Left colon (tissue), 2 donors: Measurements from ENCODE around the gene P2RY8. TPM values are rescaled to one million over a fixed set of nuclear protein-coding genes. Genes with fewer than 3 reads are reported as not detected.
"Not testable (repeated sequence)": the region's sequence is repeated elsewhere in the genome, so short reads cannot be mapped to it uniquely, and the experiment has no call there.

Experiments used
- ATAC-seq: fragments of 200-7000 bp; cut with Tn5 transposase; one replicate; pipeline ENCODE4 v1.9.1; 2020; ENCODE audit warnings: mild to moderate bottlenecking, moderate library complexity
- DNase-seq, 2 donors: peaks; one replicate each; pipeline ENCODE4 v3.0.0-alpha.2; 2020
- intact Hi-C, 2 donors: fragments of 100-400 bp; cut with DNase I in 1 of 2; cut with micrococcal nuclease in 1 of 2; formaldehyde crosslinking; loops; one replicate each; pipeline versions ENCODE4 v1.11.2 to v1.14.0; 2022; cut with DNase I, micrococcal nuclease
- long read RNA-seq: library from polyadenylated mRNA; unstranded; transcript quantifications from one replicate; pipeline ENCODE4 v2.0.0, GENCODE V29; 2021
- total RNA-seq, 2 donors: library from RNA; stranded (reverse); fragmentation: NEBNext Ultra II Directional; extraction: Animal tissue kit (Norgen Biotek cat#: 25700); gene quantifications; one replicate each; pipeline ENCODE4 v1.2.1, GENCODE V29; 2021
- donor health status: DM: no; HTN: no; CAD: no.
- donor health status: DM: yes; HTN: yes; CAD: no.

The P2RY8 gene, protein sequence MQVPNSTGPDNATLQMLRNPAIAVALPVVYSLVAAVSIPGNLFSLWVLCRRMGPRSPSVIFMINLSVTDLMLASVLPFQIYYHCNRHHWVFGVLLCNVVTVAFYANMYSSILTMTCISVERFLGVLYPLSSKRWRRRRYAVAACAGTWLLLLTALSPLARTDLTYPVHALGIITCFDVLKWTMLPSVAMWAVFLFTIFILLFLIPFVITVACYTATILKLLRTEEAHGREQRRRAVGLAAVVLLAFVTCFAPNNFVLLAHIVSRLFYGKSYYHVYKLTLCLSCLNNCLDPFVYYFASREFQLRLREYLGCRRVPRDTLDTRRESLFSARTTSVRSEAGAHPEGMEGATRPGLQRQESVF
- 1 to 10 TPM in 1 of 2 donors, under 1 TPM in 1; 0.43 to 2.1 TPM for total RNA-seq
- long read RNA-seq, partial matches to known transcripts = 0 of 3 reads
- long read RNA-seq, other reads (novel, unspliced or antisense) = 3 of 3 reads

DNA sequence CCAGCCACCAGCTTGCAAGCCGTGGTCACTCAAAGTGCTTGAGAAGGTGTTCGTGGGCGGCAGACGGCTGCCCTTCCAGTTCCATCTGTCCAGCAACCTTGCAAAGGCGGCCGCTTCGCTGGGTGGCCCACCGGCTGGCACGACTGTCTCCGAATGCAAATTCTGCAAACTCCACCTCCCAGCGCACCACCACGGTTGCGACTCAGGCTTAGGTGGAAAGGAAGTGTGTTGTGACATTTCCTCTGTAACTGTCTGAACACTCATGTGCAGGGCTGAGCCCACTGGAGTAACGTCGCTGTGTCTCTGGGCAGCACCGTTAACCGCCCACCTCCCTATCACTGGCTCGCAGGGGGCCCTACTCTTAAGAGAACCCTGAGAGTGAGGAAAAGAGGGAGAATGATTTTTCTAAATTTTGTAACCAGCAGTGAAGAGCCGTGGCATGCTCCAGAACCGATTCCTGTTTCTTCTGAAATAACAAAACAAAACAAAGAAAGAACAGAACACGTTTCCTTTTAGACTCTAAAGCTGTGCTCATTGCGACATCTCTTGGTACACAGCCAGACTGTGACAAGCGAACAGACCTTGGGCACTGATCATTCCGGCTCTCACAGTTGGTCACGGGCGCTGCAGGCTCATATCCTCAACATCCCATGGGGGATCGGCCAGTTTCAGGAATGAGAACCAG, at the start of gene P2RY8:
TSS of gene P2RY8 (minus strand) at position 155 of the 685 bp plus-strand sequence. CDS start 70,627 bp downstream, outside the sequence.
- ATAC-seq = peak; percentile 39

DNA sequence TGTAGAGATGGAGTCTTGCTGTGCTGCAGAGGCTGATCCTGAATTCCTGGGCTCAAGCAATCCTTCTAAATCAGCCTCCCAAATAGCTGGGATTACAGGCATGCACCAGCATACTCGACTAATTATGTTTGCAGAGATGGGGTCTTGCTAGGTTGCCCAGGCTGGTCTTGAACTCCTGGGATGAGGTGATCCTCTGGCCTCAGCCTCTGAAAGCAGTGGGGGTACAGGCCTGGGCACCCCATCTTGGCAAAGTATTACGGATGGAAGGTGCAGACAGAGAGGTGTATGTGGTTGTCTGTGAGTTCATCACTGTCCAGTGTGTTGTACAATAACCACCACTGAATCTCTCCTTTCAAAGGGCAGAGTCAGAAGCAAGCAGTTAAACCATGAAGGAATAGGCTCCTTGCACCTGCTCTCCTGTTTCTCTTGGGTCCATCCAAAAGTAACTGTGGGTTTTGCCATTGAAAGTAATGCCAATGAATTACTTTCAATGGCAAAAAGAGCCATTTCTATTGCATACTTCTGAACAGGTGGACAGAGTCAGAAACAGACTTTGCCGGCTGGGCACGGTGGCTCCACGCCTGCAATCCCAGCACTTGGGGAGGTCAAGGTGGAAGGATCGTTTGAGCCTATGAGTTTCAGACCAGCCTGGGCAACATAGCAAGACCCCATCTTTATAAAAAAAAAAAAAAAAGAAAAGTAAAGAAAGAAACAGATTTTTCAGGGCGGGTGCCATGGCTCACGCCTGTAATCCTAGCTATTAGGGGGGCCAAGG, 47.4 kb upstream of the P2RY8 start:
- ATAC-seq (no peak), DNase-seq (no peak)
- intact Hi-C loops = no loop called here

More for the DNA sequence above, at the start of gene P2RY8:
- DNase-seq = peak; percentile 58 to 66
- intact Hi-C loops = no loop called here

DNA sequence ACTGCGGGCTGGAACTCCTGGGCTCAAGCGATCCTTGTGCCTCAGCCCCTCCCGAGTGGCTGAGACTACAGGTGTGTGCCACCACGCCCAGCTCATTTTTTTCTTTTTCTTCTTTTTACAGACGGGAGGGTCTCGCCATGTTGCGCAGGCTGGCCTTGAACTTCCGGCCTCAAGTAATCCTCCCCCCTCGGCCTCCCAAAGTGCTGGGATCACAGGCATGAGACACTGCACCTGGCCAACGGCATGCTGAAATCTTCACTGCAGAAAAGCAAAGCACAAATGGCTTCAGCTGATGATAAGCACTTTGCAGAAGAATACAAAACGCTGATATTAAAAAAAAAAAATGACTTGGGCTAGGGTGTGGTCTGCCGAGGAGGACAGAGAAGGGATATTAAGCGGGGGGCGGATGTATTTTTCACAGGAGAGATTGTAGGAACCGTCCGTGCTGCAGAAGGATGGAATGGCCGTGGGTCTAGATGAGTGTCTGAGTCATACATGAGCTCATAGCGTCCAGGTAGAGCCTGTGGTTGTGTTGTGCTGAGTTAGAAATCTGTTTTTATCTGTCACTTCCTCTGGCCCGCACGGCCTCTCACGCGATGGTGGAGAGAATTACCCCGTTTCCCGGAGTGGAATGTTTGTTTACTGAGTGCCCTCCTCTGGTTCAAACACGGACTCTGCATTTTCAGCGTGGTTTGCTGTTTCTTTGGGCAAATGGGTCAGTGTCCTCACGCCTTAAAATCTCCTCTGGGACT, 45.9 kb upstream of the P2RY8 start:
- intact Hi-C loops = no loop called here
- ATAC-seq (no peak), DNase-seq (no peak)

DNA sequence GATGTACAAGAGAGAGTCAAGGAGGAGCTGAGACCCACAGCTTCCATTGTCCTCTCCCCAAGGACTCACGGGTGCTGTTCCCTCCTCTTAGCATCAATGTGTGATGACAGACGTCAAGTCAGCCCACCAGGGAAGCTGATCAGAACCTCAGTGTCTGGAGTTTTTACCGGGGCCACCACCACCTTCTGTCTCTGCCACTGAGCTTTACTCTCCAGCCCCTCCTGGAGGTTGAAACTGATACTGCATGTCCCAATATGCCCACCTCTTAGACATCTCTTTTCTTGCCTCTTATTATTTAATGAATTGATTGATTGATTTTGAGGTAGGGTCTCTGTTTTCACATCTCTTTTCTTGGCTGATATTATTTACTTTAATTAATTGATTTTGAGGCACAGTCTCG, 44.1 kb upstream of the P2RY8 start:
- ATAC-seq (peak; percentile 60), DNase-seq (peak in 1 of 2 donors; percentile 63)
- intact Hi-C loops = no loop called here

DNA sequence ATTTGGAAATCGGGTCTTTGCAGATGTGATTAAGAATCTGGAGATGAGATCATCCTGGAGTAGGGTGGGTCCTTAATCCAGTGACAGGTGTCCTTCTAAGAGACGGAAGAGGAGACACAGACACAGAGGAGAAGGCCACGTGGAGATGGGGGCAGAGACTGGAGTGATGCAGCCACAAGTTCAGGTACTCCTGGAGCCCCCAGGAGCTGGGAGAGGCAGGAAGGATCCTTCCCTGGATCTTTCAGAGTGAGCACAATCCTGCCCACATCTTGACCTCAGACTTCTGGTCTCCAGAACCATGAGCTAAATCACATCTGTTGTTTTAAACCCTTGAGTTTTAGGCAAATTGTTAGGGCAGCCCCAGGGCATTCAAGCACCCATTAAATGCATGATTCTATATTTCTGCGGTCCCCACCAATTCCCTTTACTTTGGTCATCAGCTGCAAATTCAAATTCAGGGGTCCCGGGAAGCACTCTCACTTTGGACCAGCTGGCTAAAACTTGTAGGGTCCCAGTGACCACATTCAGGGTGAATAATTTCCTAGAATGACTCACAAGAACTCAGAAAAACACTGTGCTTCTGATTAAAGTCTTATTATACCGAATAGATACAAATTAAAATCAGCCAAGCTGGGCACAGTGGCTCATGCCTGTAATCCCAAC, 41.7 kb upstream of the P2RY8 start:
- intact Hi-C loops = no loop called here
- no peak for ATAC-seq
- DNase-seq = no peak

DNA sequence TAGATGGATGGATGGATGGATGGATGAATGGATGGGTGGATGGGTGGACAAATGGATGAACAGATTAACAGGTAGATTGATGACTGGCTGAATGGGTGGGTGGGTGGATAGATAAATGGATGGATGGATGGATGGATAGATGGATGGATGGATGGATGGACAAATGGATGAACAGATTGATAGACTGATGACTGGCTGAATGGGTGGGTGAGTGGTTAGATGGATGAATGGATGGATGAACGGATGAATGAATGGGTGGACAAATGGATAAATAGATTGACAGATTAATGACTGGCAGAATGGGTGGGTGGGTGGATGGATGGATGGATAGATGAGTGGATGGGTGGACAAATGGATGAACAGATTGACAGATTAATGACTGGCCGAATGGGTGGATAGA, 40.9 kb upstream of the P2RY8 start:
- DNase-seq (no peak), ATAC-seq (no peak)
- intact Hi-C loops = no loop called here

DNA sequence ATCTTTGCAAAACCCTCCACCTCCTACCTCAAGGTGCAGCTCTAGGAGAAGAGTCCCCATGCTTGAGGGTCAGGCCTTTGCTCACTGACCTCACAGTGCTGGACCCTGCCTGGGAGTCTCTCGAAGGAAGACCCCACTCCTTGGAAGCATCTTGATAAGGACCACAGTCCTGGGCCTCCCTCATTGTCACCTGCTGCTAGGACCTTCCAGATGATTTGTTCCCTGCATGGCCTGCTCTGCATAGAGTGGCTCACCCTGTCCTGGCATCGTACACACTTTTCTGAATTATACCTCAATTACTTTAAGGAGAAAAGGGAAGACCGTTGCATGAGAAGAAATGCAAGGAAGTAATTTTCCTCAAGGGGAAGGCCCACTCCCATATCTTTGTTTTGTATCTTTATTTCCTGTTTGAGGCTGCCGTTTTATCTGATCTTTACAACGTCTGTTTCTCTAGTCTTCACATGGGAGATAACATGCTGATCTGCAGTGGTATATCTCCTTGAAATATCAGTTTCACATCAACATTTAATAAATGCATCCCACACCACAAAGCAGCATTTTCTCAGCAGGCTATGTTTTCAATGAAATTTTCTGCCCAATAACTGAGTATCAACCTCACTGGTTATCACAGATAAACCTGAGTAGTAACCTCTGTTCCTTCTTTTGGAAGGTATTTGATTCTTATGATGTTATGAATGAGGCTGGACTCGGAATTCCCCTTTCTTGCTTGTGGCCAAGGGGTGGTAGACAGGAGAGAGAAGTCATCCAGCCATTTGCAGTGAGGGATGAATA, 39.4 kb upstream of the P2RY8 start:
- DNase-seq (no peak), ATAC-seq (no peak)
- intact Hi-C loops = no loop called here

DNA sequence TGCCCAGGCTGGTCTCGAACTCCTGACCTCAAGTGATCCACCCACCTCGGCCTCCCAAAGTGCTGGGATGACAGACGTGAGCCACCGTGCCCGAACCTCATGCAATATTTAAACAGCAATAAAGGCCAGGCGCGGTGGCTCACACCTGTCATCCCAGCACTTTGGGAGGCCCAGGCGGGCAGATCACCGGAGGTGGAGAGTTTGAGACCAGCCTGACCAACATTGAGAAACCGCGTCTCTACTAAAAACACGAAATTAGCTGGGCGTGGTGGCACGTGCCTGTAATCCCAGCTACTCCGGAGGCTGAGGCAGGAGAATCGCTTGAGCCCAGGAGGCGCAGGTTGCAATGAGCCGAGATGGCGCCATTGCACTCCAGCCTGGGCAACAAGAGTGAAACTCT, 37.2 kb upstream of the P2RY8 start:
- intact Hi-C loops, ATAC-seq, DNase-seq: not testable (repeated sequence)

DNA sequence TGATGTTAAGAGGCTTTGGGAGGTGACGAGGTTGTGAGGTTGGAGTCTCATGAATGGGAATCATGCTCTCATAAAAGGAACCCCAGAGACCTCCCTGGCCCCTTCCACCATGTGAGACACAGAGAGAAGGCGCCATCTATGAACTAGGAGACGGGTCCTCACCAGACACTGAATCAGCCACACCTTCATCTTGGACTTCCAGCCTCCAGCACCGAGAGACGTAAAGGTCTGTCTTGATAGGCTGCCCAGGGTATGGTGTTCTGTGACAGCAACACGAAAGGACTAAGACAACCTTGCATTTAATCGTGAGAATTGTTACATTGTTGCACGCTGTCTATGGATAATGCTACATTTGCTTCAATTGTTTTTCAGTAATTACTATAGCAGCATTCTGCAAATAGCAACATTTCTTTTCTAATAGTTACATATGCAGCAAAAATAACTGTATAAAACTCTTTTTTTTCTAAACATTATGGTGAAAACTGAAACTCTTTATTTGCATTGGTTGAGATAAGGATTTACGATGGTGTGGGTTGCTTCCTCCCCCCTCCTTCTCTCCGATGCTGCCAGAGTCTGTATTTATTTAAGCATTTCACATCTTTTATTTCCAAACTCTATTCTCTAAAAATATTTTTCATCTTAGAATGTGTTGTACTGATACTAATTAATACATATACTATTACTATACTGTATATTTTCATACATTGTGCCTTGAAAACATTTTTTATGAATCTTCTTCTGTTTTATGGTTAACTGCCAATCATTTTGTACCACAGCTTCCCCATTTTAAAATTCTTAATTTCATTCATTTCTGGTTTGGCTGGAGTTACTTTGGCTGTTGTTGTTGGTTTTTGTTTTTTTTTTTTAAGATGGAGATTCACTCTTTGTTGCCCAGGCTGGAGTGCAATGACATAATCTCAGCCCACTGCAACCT, 28.0 kb upstream of the P2RY8 start:
- no peak for DNase-seq
- intact Hi-C loops = no loop called here
- no peak for ATAC-seq

DNA sequence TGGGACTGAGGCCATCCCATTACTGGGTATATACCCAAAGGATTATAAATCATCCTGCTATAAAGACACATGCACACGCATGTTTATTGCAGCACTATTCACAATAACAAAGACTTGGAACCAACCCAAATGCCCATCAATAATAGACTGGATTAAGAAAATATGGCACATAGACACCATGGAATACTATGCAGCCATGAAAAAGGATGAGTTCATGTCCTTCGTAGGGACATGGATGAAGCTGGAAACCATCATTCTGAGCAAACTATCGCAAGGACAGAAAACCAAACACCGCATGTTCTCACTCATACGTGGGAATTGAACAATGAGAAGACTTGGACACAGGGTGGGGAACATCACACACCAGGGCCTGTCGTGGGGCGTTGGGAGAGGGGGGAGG, 27.1 kb upstream of the P2RY8 start:
- ATAC-seq, DNase-seq, intact Hi-C loops: not testable (repeated sequence)

DNA sequence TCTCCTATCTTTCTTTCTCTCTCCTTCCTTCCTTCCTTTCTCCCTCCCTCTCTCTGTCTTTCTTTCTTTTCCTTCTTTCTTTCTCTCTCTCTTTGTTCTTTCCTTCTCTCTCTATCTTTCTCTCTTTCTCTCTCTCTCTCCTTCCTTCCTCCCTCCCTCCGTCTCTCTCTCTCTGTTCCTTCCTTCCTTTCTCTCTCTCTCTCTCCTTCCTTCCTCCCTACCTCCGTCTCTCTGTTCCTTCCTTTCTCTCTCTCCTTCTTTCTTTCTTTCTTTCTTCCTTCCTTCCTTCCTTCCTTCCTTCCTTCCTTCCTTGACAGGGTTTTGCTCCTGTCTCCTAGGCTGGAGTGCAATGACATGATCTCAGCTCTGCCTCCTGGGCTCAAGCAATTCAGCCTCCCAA, 24.2 kb upstream of the P2RY8 start:
- ATAC-seq = no peak
- DNase-seq = no peak
- intact Hi-C loops = no loop called here

DNA sequence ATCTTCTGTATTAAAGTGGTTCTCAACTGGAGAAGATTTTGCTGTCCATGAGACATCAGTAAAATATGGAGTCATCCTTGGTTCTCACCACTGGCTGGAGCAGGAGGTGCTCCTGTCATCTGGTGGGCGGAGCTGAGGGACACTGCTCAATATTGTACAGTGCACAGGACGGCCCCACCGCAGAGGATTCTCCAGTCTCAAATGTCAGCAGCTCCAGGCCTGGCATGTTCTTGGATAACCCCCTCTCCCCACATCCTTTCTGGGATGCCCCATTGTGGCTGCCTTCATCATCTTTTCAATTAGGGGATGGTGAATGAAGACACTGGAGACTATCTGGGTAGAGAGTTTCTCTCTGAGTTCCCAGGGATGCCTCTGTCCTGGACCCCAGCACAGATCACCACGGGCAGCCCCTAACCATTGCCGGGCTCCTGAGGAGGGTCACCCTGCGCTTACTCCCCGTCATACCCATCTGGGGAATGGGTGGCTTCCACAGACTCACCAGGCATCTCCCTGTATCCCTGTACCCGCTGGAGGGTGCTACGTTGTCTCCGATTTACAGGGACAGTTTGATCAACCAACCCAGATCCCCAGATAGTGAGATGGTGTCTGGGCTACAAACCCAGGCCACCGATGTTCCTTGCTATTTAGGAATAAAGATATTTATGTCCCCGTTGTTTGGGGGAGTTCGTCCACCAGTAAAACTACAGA, 21.9 kb upstream of the P2RY8 start:
- no peak for ATAC-seq
- intact Hi-C loops = no loop called here
- no peak for DNase-seq

DNA sequence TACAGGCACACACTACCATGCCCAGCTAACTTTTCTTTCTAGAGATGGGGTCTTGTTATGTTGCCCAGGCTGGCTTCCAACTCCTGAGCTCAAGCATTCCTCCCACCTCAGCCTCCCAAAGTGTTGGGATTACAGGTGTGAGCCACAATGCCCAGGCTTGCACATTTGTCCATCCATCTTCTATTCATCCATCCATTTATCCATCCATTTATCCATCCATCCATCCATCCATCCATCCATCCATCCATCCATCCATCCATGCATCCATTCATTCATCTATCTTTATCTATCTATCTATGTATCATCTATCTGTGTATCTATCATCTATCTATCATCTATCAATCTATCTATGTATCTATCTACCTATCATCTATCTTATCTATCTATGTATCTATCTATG, 20.5 kb upstream of the P2RY8 start:
- DNase-seq, ATAC-seq, intact Hi-C loops: not testable (repeated sequence)

DNA sequence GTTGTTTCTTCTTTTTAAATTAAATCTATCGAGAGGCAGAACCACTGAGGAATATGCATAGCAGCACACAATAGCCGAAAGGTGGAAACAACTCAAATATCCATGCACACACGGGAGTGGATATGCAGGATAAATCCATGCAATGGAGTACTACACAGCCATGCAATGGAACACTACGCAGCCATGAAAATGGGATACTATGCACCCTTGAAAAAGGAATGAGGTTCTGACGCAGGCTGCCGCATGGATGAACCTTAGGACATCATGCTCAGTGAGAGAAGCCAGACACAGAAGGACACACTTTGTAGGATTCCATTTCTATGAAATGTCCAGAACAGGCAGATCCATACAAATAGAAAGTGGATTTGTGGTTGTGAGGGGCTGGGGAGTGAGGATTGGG, 18.4 kb upstream of the P2RY8 start:
- intact Hi-C loops = no loop called here
- no peak for ATAC-seq
- no peak for DNase-seq

DNA sequence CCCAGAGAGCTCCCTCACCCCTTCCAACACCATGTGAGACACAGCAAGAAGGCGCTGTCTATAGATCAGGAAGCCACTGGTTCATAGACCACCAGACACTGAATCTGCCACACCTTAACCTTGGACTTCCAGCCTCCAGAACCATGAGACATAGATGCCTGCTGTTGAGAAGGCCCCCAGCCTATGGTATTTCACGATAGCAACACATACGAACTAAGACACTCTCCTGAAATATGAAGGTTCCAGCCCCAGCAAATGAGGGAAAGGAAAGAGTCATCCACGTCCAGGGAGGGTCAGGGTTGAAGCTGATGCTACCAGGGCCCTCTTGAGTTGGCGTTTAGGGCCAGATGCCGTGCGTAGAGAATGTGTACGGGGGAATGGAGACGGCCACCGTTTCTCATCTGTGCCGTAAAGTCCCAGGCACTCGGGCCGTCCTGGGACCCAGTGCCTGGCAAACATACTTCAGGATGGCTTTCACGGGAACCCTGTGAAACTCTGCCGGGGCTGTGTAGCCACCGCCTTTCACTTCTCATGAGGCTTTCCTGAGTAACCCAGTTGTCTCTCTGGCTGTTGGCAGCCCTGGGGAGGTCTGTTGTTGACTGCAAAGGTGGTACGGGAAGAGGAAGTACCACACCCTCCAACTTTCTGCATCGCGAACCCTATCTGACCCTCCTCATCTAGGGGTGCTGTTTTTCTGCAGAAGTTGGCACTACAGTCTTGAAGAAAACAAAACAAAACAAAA, 17.7 kb upstream of the P2RY8 start:
- ATAC-seq (no peak), DNase-seq (peak in 1 of 2 donors; percentile 21)
- intact Hi-C loops = no loop called here
